T-helper 2 cell treated with Interferon-gamma antibody and Interleukin-4, amounts not matched to agents 5 μg/mL and 100 μg/mL, for 36 hours (primary cell): ENCODE data around the gene F12.

Experiments used
- DNase-seq: peaks from one replicate; pipeline ENCODE4 v3.0.0; 2021; ENCODE audit warnings: low spot score
- H3K27ac Mint-ChIP-seq: one replicate; pipeline ENCODE4 v1.8.0; 2021; ENCODE audit warnings: mild to moderate bottlenecking, mixed read lengths
- H3K27me3 Mint-ChIP-seq: one replicate; pipeline ENCODE4 v1.8.0; 2021; ENCODE audit warnings: low read depth, mixed read lengths
- H3K36me3 Mint-ChIP-seq: one replicate; pipeline ENCODE4 v1.8.0; 2021; ENCODE audit warnings: low read depth, mixed read lengths
- H3K4me1 Mint-ChIP-seq: one replicate; pipeline ENCODE4 v1.8.0; 2021; ENCODE audit warnings: low read depth, mixed read lengths
- H3K4me3 Mint-ChIP-seq: one replicate; pipeline ENCODE4 v1.8.0; 2022; ENCODE audit warnings: mild to moderate bottlenecking, moderate library complexity, mixed read lengths
- H3K9me3 Mint-ChIP-seq: one replicate; pipeline ENCODE4 v1.8.0; 2021; ENCODE audit warnings: mixed read lengths

F12 gene

DNA sequence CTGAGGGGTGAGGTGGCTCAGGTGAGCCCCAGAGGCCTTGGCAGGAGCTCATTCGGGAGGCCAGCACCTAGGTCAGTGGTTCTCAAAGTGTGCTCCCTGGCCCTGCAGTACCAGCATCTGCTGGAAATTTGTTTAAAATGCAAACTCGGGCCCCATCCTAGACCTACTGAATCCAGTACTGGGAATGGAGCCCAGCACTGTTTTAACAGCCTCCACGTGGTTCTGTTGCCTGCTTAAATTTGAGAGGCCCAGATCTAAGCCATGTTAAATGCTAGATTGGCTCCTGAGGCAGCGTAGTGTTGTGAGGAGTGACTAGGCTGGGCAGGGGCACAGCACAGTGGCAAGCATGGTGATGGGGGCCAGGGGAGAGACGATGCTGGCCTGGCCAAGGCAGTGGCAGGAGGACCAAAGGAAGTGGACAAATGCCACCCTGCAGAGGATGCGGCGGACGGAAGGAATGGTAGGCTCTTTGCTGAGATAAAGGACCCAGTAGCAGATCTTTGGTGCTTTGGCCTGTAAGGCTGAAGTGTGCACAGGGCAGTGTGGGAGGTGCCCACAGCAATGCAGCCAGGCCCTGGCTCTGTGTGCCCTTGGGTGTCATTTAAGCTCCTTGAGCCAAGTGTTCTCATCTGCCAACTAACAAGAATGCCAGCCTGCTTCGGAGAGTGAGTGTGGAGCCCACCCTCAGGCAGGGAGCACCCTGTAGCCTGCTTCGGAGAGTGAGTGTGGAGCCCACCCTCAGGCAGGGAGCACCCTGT, 41.5 kb upstream of the F12 start:
- DNase-seq: no peak
- Mint-ChIP-seq H3K9me3 (no peaks in the 10 kb centered on the region), H3K4me1 (peaks cover 17% of the 10 kb centered on the region), H3K27ac (no peak overlapping the region), H3K36me3 (no peaks in the 10 kb centered on the region), H3K4me3 (no peak overlapping the region), H3K27me3 (peaks cover 18% of the 10 kb centered on the region)

DNA sequence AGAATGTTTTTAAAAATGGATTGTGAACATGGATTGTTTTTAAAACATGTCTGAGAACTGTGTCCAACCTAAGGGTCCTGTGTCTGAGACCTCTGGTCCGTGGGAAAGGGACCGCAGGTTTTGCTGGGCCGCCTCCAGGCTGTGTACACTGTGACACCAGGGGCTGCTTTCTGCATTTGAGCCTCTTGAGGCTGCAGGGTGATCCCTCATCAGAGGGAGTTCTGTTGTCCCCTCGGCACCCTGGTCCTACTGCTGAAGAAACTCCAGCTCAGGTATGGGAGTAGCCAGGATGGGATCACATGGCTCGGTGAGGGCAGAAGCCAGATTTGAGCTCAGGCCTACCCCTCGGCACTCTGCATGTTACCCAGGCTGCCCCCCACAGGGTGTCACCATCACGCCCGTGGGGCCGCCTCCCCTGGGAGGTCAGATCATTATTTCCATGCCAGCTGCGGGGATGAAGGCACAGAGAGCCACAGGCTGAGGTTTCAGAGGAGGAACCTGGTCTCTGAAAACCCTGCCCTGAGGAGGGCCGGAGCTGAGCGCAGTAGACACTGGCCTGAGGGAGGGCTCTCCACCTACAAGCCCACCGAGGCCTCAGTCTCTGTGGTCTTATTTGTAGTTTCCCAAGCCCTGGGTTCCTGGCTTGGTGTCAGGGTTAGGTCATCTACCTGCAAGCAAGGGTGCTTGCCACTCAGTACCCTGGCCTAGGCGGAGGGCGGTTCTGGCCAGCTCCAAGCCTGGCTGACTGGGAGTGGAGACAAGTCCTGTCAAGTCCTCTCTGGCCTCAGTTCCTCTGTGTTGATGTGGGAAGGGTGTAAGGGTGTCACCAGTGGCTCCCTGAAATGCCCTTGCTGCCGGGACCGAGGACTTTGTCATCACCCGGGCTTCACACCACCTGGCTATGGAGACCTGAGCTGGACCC, 40.0 kb upstream of the F12 start:
- DNase-seq: no peak
- H3K27ac Mint-ChIP-seq: no peak overlapping the region
- peak overlapping the region; percentile 53 for H3K4me3 Mint-ChIP-seq
- peaks cover 18% of the 10 kb centered on the region for H3K27me3 Mint-ChIP-seq
- peaks cover 32% of the 10 kb centered on the region for H3K4me1 Mint-ChIP-seq
- peaks cover 1% of the 10 kb centered on the region for H3K36me3 Mint-ChIP-seq
- H3K9me3 Mint-ChIP-seq: no peaks in the 10 kb centered on the region

DNA sequence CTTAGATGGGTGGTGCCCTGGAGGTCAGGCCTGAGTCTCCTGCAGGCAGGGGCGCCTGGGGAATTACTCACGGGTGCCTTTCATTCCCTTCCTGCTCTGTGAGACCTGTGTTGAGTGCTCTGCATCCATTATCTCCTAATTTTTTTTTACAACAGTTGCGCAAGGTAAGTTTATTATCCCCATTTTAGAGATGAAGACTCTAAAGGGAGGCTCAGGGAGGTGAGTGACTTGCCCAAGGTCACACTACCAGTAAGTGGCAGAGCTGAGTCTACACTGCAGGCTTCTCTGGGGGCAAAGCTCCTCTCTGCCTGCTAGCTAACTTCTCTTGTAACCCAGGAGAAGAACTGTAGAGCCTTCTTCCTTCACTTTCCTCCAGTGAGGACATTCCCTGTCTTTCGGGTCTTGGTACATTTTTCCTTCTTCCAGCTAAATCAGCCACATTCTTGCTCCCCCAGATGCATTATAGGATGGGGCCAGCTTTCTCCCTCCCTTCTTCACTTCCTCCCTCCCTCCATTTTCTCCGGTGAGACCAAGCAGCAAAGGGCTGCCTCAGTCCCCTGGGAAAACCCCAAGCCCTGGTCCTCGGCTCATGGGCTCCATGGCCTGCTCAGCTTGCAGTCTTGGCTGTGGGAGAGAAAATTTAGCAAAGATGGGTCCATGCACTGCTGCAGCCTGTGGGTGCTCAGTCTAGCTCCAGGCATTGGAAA, 39.0 kb upstream of the F12 start:
- H3K27me3 Mint-ChIP-seq: peaks cover 18% of the 10 kb centered on the region
- peak overlapping the region; percentile 53 for H3K4me3 Mint-ChIP-seq
- H3K9me3 Mint-ChIP-seq: no peaks in the 10 kb centered on the region
- peaks cover 34% of the 10 kb centered on the region for H3K4me1 Mint-ChIP-seq
- no peak for DNase-seq
- peak overlapping the region; percentile 67 for H3K27ac Mint-ChIP-seq
- H3K36me3 Mint-ChIP-seq: peaks cover 1% of the 10 kb centered on the region

DNA sequence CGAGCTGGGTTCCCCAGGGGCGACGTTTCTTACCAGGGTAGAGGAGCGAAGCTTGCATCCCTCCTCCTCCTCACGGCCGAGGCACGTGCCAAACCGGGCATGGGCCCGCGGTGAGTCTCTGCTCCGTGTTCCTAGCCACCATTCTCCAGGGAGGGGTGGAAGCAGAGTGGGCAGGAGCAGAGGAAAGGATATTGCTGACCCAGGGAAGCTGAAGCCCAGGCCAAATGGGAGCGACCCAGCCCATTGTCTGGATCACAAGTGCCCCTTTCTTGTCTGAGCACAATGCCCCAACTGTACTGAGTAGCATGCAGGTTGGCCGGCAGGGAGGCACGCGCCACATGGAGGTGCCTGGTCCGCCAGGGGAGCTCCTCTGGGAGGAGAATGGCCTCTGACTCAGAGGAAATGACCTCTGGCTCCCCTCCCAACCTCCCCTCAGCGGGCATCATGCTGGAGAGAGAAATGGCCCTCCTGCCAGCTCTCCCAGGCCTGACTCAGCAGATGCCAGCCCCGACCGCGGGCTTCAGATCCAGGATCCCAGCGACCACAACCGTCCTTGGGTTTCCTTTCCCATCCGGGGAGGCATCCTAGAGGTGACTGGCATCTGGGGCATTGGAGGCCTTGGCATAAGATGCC, 38.4 kb upstream of the F12 start:
- H3K4me1 Mint-ChIP-seq: peaks cover 31% of the 10 kb centered on the region
- H3K27me3 Mint-ChIP-seq: peaks cover 13% of the 10 kb centered on the region
- DNase-seq: no peak
- peak overlapping the region; percentile 67 for H3K27ac Mint-ChIP-seq
- peaks cover 6% of the 10 kb centered on the region for H3K36me3 Mint-ChIP-seq
- H3K4me3 Mint-ChIP-seq: peak overlapping the region; percentile 53
- no peaks in the 10 kb centered on the region for H3K9me3 Mint-ChIP-seq

DNA sequence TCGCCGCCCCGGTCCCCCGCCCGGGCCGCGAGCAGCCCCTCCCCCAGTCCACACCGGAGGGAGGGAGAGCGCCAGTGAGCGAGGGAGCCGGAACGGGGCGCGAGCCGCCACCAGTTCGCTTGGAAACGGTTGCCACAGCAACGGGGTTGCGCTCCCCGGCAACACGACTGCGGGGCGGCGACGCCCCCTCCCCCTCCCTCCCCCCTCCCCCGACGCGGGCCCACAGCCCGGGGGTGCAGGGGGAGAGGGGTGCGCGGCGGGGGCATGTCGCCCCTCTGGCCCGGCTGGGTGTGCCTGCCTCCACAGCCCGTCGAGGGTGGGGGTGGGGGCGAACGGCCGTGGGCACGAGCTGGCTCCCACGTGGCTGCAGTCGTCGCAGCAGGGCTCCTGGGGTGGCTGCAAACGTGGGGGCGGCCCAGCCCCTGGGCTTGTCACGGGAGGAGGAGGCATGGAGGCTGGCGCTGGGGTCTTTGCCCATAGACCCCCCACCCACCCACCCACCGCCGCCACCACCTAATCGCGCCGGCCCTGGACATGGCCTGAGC, 37.8 kb upstream of the F12 start:
- peak; percentile 52 for DNase-seq
- H3K27ac Mint-ChIP-seq: no peak overlapping the region
- no peaks in the 10 kb centered on the region for H3K9me3 Mint-ChIP-seq
- H3K4me3 Mint-ChIP-seq: no peak overlapping the region
- H3K27me3 Mint-ChIP-seq: peaks cover 11% of the 10 kb centered on the region
- H3K36me3 Mint-ChIP-seq: peaks cover 12% of the 10 kb centered on the region
- peaks cover 31% of the 10 kb centered on the region for H3K4me1 Mint-ChIP-seq

DNA sequence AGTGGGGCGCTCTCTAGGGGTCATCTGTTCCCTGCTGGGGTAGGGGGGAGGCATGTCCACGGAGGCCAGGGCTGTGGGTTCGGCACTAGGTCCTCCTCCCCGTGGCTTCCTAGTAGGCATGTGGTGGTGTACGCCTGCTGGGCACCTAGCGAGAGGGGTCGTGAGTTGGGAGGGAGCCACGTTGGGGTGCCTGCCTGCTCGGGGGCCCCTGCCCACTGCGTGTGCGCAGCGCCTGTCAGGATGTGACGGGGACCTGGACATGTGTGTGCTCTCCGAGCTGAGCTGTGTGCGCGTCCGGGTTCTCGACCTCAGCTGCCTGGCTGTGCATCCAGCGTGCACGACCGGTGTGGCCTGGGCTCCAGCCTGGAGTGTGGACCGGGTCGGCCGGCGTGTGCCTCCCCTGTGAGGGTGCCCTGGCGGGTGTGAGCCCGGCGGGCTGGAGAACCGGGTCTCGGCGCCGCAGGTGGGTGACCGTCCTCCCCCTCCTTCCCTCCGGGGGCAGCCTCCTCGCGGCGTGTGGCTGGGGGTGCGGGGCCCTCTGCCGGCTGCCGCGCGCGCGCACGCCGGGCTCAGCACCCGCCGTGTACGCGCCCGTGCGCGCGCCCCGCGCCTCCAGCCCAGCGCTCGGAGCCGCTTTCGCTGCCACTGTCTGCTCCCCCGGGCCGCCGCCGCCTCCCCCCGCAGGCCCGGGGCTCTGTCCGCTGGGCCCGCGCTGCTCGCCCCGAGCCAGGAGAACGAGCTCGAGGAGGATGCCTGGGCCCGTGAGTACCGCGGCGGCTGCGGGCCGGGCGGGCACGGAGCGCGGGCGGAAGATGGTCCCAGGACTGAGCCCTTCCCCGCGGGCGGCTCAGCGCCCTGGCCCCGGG, 37.1 kb upstream of the F12 start, which contains the start of gene PRR7:
Gene PRR7, plus strand, starts transcription at position 615 of the 866 bp plus-strand sequence. CDS start 8,254 bp downstream, outside the sequence.
- H3K4me1 Mint-ChIP-seq: peaks cover 29% of the 10 kb centered on the region
- H3K27me3 Mint-ChIP-seq: peaks cover 7% of the 10 kb centered on the region
- peaks cover 16% of the 10 kb centered on the region for H3K36me3 Mint-ChIP-seq
- peak; percentile 70 for DNase-seq
- peak within 1 kb of the TSS; percentile 92 for H3K27ac Mint-ChIP-seq
- no peaks in the 10 kb centered on the region for H3K9me3 Mint-ChIP-seq
- peak within 1 kb of the TSS; percentile 76 for H3K4me3 Mint-ChIP-seq

DNA sequence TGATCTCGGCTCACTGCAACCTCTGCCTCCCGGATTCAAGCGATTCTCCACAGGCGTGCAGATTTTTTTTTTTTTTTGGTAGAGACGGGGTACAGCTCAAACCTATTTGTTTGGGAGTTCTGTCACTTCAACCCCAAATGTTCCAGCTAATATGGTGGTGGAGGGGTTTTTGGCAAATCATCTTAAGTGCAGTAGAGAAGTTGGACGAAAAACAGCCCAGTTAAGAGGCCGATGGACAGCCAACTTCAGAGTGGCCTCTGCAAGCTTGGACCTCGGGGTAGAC, 36.5 kb upstream of the F12 start:
- H3K4me3 Mint-ChIP-seq: peak overlapping the region; percentile 76
- peaks cover 7% of the 10 kb centered on the region for H3K27me3 Mint-ChIP-seq
- peak overlapping the region; percentile 92 for H3K27ac Mint-ChIP-seq
- H3K9me3 Mint-ChIP-seq: no peaks in the 10 kb centered on the region
- H3K36me3 Mint-ChIP-seq: peaks cover 16% of the 10 kb centered on the region
- no peak for DNase-seq
- H3K4me1 Mint-ChIP-seq: peaks cover 29% of the 10 kb centered on the region

DNA sequence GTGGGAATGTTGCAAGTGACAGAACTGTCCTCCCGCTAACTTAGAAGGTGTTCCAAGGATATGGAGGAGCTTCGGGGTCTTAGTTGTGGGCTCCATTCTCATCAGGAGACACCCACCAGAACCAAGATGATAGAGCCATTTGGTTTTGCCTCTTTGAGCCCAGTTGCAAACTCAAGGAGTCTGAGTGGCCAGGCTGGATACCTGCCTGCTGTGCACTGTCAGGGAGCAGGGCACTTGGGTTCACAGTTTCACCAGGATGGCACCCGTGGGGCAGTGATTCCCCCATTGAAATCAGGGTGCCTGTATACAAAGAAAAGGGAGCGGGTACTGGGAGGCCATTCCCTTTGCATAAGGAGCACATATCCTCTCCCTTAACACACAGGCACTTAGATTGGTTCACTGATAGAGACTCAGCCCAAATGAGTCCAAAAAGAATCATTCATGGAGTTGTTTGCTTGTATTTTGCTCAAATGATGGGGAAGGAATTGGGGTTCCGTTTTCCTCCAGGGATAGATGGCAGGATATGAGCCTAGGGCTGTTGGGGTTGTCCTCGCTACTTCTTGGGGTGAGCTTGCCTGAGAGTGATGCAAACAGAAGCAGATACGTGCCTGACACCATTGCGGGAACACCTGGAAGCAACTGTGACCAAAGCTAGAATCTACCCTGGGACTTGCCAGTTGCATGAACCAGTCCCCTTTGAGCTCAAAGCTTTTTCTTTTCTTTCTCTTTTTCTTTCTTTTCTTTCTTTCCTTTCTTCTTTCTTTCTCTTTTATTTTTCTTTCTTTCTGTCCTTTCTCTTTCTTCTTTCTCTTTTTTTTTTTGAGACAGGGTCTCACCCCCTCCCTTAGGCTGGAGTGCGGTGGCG, 35.9 kb upstream of the F12 start:
- peaks cover 16% of the 10 kb centered on the region for H3K36me3 Mint-ChIP-seq
- H3K27ac Mint-ChIP-seq: peak overlapping the region; percentile 92

DNA sequence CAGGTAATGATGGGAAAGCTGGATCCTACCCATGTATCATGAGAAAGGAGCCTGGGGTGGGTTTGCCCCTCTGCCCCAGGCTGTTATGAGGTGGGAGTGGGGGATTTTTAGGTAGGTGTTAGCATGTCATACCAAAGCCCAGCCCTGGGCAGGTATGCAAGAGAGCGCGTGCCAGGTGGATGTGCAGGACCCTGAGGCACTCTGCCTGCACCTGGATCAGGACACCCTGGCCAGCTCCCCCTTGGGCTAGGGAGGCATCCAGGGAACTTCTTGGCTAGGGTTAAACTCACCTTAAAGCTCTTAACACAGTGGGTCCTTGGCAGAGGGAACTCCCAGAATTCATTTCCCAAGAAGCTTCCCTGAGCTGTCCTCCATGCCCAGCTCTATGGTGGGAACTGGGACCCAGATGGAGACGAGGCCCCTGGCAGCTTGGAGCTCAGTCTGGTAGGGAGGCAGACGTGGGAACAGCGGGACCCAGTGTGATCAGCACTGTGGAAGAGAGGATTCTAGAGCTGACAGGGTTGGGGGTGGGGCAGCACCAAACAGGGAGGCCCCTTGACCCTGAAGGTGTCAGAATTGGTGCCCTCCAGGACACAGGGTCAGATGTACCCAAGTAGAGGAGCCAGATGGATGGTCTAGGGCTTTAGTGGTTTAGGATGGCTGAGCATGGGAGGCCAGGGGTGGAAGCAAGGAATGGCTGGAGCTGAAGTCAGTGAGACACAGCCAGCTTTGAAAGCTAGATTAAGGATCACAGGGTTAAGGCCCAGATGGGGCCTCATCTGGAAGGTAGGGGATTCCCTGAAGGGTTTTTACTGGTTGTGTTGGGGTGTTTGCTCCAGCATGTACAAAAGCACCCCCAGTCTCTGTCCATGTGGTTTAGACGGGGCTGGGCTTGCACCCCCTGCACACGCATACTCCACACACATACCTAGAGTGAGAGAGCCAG, 35.0 kb upstream of the F12 start:
- Mint-ChIP-seq H3K27me3 (peaks cover 7% of the 10 kb centered on the region), H3K36me3 (peaks cover 24% of the 10 kb centered on the region), H3K4me3 (peak overlapping the region; percentile 63), H3K9me3 (no peaks in the 10 kb centered on the region), H3K27ac (peak overlapping the region; percentile 83), H3K4me1 (peaks cover 35% of the 10 kb centered on the region)
- no peak for DNase-seq

More for the DNA sequence above, 35.9 kb upstream of the F12 start:
- no peaks in the 10 kb centered on the region for H3K9me3 Mint-ChIP-seq
- H3K4me3 Mint-ChIP-seq: peak overlapping the region; percentile 76
- peaks cover 29% of the 10 kb centered on the region for H3K4me1 Mint-ChIP-seq
- peaks cover 7% of the 10 kb centered on the region for H3K27me3 Mint-ChIP-seq
- DNase-seq: no peak

DNA sequence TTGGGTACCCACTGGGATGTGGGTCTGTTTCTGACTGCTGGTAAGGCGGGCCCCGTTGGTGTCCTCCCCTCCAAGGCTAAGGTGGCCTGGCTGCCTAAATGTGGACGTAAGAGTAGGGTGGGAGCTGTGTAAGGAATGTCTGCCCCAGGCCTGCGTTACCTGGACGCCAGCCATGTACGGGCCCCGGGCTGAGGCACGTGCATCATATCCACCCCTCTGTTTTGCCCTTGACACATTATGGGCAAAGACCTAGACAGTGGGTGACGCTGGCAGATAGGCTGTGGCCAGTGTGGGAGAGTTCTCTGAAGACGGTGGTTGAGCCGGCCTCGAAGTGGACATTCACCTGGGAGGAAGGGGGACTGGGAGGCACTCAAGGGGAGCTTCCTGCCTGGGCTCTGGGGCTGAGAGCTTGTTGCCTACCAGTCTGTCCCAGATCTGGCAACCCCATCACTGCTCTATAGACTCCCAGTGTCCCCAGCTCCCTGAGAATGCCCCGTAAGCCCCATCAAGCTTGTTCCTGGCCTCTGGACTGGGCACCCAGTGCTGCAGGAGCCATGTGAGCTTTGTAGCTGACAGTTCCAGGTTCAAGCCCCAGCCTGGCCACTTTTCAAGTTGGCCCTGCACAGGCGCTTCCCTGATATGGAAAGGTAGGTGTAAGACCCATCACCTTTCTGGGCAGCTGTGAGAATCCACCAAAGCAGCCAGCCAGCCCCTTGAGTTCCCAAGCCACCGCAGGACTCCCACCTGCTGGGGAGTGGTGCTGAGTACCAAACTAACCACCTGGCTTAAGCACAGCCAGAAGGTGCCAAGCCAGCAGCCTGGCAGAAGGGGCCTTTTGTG, 34.0 kb upstream of the F12 start:
- Mint-ChIP-seq H3K27me3 (peaks cover 5% of the 10 kb centered on the region), H3K36me3 (peaks cover 31% of the 10 kb centered on the region), H3K4me3 (no peak overlapping the region), H3K4me1 (peaks cover 33% of the 10 kb centered on the region), H3K9me3 (no peaks in the 10 kb centered on the region), H3K27ac (no peak overlapping the region)
- DNase-seq: no peak
